GM12874 (cell line): ENCODE results near the gene CRISP1.

Experiments
- TF ChIP-seq, protein P1 (sequence below): IDR thresholded peaks from 2 replicates; pipeline ENCODE4 v1.5.1; 2011; ENCODE audit warnings: low read depth, mild to moderate bottlenecking, control low read depth, low read length, moderate library complexity; ENCODE audit not compliant: insufficient read depth

Gene CRISP1

GRCh38 chr6:49866485-49866943, at the start of gene CRISP1:
Gene CRISP1 (minus strand): TSS chr6:49866535. CDS start chr6:49857400, 9,135 bp downstream.
- TF ChIP-seq, protein P1, sequence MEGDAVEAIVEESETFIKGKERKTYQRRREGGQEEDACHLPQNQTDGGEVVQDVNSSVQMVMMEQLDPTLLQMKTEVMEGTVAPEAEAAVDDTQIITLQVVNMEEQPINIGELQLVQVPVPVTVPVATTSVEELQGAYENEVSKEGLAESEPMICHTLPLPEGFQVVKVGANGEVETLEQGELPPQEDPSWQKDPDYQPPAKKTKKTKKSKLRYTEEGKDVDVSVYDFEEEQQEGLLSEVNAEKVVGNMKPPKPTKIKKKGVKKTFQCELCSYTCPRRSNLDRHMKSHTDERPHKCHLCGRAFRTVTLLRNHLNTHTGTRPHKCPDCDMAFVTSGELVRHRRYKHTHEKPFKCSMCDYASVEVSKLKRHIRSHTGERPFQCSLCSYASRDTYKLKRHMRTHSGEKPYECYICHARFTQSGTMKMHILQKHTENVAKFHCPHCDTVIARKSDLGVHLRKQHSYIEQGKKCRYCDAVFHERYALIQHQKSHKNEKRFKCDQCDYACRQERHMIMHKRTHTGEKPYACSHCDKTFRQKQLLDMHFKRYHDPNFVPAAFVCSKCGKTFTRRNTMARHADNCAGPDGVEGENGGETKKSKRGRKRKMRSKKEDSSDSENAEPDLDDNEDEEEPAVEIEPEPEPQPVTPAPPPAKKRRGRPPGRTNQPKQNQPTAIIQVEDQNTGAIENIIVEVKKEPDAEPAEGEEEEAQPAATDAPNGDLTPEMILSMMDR = no peak

- TF ChIP-seq, protein P1 = no peak
Measured at GRCh38 chr6:49915035-49915434, 48.7 kb upstream of the CRISP1 start.

- TF ChIP-seq, protein P1 = no peak
Measured at GRCh38 chr6:49913636-49914375, 47.5 kb upstream of the CRISP1 start.

- TF ChIP-seq, protein P1 = no peak
Measured at GRCh38 chr6:49912196-49912595, 45.9 kb upstream of the CRISP1 start.

GRCh38 chr6:49911252-49911651, 44.9 kb upstream of the CRISP1 start:
- TF ChIP-seq, protein P1 = no peak

DNA sequence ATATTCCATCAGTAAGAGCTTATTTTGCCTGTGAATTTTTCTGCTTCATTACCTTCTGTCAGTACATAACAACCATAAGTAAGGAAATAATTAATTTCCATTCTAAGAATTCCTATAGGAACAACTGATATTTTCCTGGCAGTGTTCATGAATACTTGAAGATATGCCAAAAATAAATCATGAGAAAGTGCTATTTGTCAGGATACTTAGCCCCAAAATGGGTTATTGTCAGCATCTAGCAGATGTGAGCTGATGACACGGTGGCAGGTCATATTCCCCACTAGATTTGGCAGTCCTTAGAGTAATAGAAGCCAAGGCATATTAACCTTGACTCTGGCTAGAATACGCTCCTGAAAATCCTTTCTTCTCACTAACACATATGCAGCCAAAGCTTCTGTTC, 43.2 kb upstream of the CRISP1 start:
- TF ChIP-seq, protein P1 = no peak

GRCh38 chr6:49906526-49906925, 40.2 kb upstream of the CRISP1 start:
- TF ChIP-seq, protein P1 = no peak
